A673 (cell line): Measurements from ENCODE around the gene PDGFD.

Experiments used
- CTCF ChIP-seq: fragments of 300-800, 200-600 bp; sonication (generic); conservative IDR thresholded peaks from 2 replicates; pipeline ENCODE4 v1.5.1; 2017; ENCODE audit warnings: low read depth, mild to moderate bottlenecking, antibody characterized with exemption, low read length, moderate library complexity, mixed read lengths
- EZH2 ChIP-seq: fragments of 200-600 bp; sonication (generic); IDR thresholded peaks from 2 replicates; pipeline ENCODE4 v1.6.1; 2017; ENCODE audit warnings: borderline replicate concordance, low read depth, mild to moderate bottlenecking, mixed read lengths, antibody characterized with exemption, low read length; ENCODE audit not compliant: poor library complexity, severe bottlenecking

GRCh38 chr11:103942646-103943045 is 221.3 kb downstream of the PDGFD start:
- TF ChIP-seq CTCF (no peak), EZH2 (no peak)
